H1 (cell line): ENCODE data around the gene DPM2.

Source experiments
- CBX5 ChIP-seq: fragments of 300-800, 300-1000 bp; sonication (generic); IDR thresholded peaks from 2 replicates; pipeline ENCODE4 v1.7.1; 2016; ENCODE audit warnings: antibody characterized with exemption, low read length, low read depth
- EZH2 ChIP-seq: fragments of 200-600 bp; sonication (generic); IDR thresholded peaks from 2 replicates; pipeline ENCODE4 v1.7.1; 2012; ENCODE audit warnings: low read depth, mild to moderate bottlenecking, moderate library complexity, low read length, inconsistent platforms; ENCODE audit not compliant: severe bottlenecking
- HDAC2 ChIP-seq, 2 experiments: fragments of 300-600 bp in 1 of 2; sonication (generic) in 1 of 2; IDR thresholded peaks; 2 replicates each; pipeline ENCODE4 v1.6.1; 2011 to 2012; ENCODE audit warnings: low read depth in 2 of 2, low read length in 2 of 2, mild to moderate bottlenecking in 2 of 2, moderate library complexity in 2 of 2, borderline replicate concordance in 1 of 2, inconsistent platforms in 1 of 2
- POLR2A ChIP-seq, 2 experiments: IDR thresholded peaks; 1 replicate in 1 of 2; 2 replicates in 1 of 2; pipeline ENCODE4 v1.6.1; 2011; ENCODE audit warnings: low read depth in 2 of 2, low read length in 2 of 2, mild to moderate bottlenecking in 2 of 2; ENCODE audit errors: control extremely low read depth in 1 of 2
- RFX5 ChIP-seq: IDR thresholded peaks from 2 replicates; pipeline ENCODE4 v1.6.1; 2011; ENCODE audit warnings: low read depth, low read length, improper control_type of control experiment, borderline replicate concordance
- SIRT6 ChIP-seq: IDR thresholded peaks from one replicate; pipeline ENCODE4 v1.7.1; 2012; ENCODE audit warnings: low read length, inconsistent platforms
- SRF ChIP-seq: IDR thresholded peaks from 2 replicates; pipeline ENCODE4 v1.6.1; 2011; ENCODE audit warnings: mild to moderate bottlenecking, low read depth, low read length, moderate library complexity
- SUZ12 ChIP-seq: fragments of 200-600 bp; sonication (generic); IDR thresholded peaks from 2 replicates; pipeline ENCODE4 v1.6.1; 2012; ENCODE audit warnings: mild to moderate bottlenecking, inconsistent platforms, low read length, moderate library complexity, mixed read lengths
- TCF12 ChIP-seq: IDR thresholded peaks from 2 replicates; pipeline ENCODE4 v1.6.1; 2011; ENCODE audit warnings: low read depth, mild to moderate bottlenecking, low read length
- TF ChIP-seq, protein P1 (sequence below), 3 experiments: IDR thresholded peaks; 1 replicate in 2 of 3; 2 replicates in 1 of 3; pipeline versions ENCODE4 v1.5.1 to v1.6.1; 2011; ENCODE audit warnings: low read length in 3 of 3, mild to moderate bottlenecking in 3 of 3, inconsistent platforms in 2 of 3, low read depth in 1 of 3, moderate library complexity in 1 of 3; ENCODE audit not compliant: insufficient read depth in 1 of 3; ENCODE audit errors: control extremely low read depth in 1 of 3
- TF ChIP-seq, protein P2 (sequence below): IDR thresholded peaks from 2 replicates; pipeline ENCODE4 v1.6.1; 2012; ENCODE audit warnings: low read length, inconsistent platforms
- TF ChIP-seq, protein P3 (sequence below): IDR thresholded peaks from 2 replicates; pipeline ENCODE4 v1.6.1; 2011; ENCODE audit warnings: low read length, improper control_type of control experiment

DNA sequence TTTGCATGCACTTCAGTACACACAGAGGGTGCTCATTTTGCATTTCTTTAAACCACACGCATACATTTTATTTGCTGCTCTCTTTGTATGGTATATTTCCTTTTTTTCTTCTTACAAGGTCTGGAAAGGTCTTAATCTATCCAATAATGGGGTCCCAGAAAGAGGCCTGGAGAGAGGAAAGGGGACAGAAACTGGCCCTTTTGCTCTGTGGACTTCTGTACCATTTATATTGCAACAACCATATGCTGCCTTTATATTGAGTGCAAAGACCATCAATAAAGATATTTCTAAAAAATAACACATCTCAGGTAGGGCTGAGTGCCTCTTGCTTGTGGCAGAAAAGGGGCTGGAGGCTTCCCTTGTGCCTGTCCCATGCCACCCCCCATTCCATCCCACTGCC is 15.5 kb upstream of the DPM2 start:
- TF ChIP-seq POLR2A (IDR thresholded peaks at IDR 0.05; ENCODE audit: control extremely low read depth in 1 of 2, low read depth in 2 of 2, low read length in 2 of 2) = no peak
- TF ChIP-seq EZH2 = no peak
- TF ChIP-seq, protein P1, sequence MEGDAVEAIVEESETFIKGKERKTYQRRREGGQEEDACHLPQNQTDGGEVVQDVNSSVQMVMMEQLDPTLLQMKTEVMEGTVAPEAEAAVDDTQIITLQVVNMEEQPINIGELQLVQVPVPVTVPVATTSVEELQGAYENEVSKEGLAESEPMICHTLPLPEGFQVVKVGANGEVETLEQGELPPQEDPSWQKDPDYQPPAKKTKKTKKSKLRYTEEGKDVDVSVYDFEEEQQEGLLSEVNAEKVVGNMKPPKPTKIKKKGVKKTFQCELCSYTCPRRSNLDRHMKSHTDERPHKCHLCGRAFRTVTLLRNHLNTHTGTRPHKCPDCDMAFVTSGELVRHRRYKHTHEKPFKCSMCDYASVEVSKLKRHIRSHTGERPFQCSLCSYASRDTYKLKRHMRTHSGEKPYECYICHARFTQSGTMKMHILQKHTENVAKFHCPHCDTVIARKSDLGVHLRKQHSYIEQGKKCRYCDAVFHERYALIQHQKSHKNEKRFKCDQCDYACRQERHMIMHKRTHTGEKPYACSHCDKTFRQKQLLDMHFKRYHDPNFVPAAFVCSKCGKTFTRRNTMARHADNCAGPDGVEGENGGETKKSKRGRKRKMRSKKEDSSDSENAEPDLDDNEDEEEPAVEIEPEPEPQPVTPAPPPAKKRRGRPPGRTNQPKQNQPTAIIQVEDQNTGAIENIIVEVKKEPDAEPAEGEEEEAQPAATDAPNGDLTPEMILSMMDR (IDR thresholded peaks at IDR 0.05; ENCODE audit: control extremely low read depth in 1 of 3, insufficient read depth in 1 of 3, low read depth in 1 of 3, low read length in 3 of 3) = no peak
- TF ChIP-seq SRF = no peak
- no peak for TF ChIP-seq TCF12
- TF ChIP-seq HDAC2 (IDR thresholded peaks at IDR 0.05; ENCODE audit: borderline replicate concordance in 1 of 2, low read depth in 2 of 2, low read length in 2 of 2) = no peak
- TF ChIP-seq SUZ12 = no peak
- TF ChIP-seq, protein P2, sequence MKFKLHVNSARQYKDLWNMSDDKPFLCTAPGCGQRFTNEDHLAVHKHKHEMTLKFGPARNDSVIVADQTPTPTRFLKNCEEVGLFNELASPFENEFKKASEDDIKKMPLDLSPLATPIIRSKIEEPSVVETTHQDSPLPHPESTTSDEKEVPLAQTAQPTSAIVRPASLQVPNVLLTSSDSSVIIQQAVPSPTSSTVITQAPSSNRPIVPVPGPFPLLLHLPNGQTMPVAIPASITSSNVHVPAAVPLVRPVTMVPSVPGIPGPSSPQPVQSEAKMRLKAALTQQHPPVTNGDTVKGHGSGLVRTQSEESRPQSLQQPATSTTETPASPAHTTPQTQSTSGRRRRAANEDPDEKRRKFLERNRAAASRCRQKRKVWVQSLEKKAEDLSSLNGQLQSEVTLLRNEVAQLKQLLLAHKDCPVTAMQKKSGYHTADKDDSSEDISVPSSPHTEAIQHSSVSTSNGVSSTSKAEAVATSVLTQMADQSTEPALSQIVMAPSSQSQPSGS = no peak
- no peak for TF ChIP-seq CBX5
- TF ChIP-seq SIRT6 = no peak
- no peak for TF ChIP-seq RFX5
- TF ChIP-seq, protein P3, sequence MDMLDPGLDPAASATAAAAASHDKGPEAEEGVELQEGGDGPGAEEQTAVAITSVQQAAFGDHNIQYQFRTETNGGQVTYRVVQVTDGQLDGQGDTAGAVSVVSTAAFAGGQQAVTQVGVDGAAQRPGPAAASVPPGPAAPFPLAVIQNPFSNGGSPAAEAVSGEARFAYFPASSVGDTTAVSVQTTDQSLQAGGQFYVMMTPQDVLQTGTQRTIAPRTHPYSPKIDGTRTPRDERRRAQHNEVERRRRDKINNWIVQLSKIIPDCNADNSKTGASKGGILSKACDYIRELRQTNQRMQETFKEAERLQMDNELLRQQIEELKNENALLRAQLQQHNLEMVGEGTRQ = no peak
